IPS-20b (cell line): ENCODE results near the gene EYA2.

Source experiments
- H3K27ac ChIP-seq: one replicate; pipeline ENCODE4 v1.5.1; 2013; ENCODE audit warnings: low read length
- H3K27me3 ChIP-seq: 2 replicates; pipeline ENCODE4 v1.6.1; 2013; ENCODE audit warnings: mild to moderate bottlenecking, low read length, inconsistent platforms; ENCODE audit not compliant: insufficient read depth
- H3K36me3 ChIP-seq: 2 replicates; pipeline ENCODE4 v1.6.1; 2013; ENCODE audit warnings: low read depth, mild to moderate bottlenecking, inconsistent platforms, low read length, moderate library complexity; ENCODE audit not compliant: insufficient read depth
- H3K4me1 ChIP-seq: 2 replicates; pipeline ENCODE4 v1.6.1; 2013; ENCODE audit warnings: mild to moderate bottlenecking, control low read depth, inconsistent platforms, low read length, moderate library complexity; ENCODE audit not compliant: insufficient read depth
- H3K4me3 ChIP-seq: 2 replicates; pipeline ENCODE4 v1.5.1; 2013; ENCODE audit warnings: mild to moderate bottlenecking, low read length, inconsistent platforms
- H3K9ac ChIP-seq: 2 replicates; pipeline ENCODE4 v1.6.1; 2013; ENCODE audit warnings: low read depth, mild to moderate bottlenecking, inconsistent platforms, low read length, moderate library complexity
- H3K9me3 ChIP-seq: 2 replicates; pipeline ENCODE4 v1.6.1; 2013; ENCODE audit warnings: mild to moderate bottlenecking, low read depth, low read length, inconsistent platforms; ENCODE audit not compliant: insufficient read depth

The EYA2 gene

GRCh38 chr20:47149939-47150338, 255.3 kb downstream of the EYA2 start:
- peaks cover 7% of the 10 kb centered on the region; the same call in 1 of the 2 replicates for H3K27me3 ChIP-seq
- no peak overlapping the region for H3K4me3 ChIP-seq
- no peak overlapping the region for H3K9ac ChIP-seq
- no peak overlapping the region for H3K27ac ChIP-seq
- no peaks in the 10 kb centered on the region for H3K9me3 ChIP-seq
- no peaks in the 10 kb centered on the region for H3K4me1 ChIP-seq
- H3K36me3 ChIP-seq = no peaks in the 10 kb centered on the region

DNA sequence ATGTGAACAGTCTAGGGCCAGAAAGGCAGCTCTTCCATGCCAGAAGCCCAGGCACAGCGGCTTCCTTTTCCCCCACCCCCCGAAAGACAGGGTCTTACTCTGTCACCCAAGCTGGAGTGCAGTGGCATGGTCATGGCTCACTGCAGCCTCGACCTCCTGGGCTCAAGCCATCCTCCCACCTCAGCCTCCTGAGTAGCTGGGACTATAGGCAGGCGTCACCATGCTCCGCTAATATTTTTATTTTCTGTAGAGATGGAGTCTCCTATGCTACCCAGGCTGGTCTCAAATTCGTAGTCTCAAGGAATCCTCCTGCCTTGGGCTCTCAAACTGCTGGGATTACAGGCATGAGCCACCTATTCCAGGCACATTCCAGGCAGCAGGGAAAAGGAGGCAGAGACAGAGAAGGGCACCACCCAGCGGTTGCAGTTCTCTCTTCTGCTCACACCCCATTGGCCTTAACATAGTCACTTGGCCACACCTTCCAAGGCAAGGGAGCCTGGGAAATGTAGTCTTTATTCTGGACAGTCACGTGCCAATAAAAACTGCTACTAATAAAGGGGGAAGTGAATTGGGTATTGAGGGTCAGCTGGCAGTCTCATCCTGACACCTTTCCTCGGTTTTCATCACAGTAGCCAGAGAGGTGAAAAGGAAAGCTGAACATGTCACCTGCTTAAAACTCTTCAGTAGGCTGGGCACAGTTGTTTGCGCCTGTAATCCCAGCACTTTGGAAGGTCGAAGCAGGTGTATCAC, 255.9 kb downstream of the EYA2 start:
- Histone ChIP-seq H3K9me3 (no peaks in the 10 kb centered on the region), H3K4me3 (no peak overlapping the region), H3K27ac (no peak overlapping the region), H3K9ac (no peak overlapping the region), H3K27me3 (peaks cover 7% of the 10 kb centered on the region; the same call in 1 of the 2 replicates), H3K4me1 (no peaks in the 10 kb centered on the region), H3K36me3 (no peaks in the 10 kb centered on the region)

GRCh38 chr20:47152068-47152467, 257.4 kb downstream of the EYA2 start:
- Histone ChIP-seq H3K36me3 (no peaks in the 10 kb centered on the region), H3K27ac (no peak overlapping the region), H3K4me1 (no peaks in the 10 kb centered on the region), H3K9ac (no peak overlapping the region), H3K27me3 (peaks cover 7% of the 10 kb centered on the region; the same call in 1 of the 2 replicates), H3K4me3 (no peak overlapping the region), H3K9me3 (no peaks in the 10 kb centered on the region)

- Histone ChIP-seq H3K9me3 (no peaks in the 10 kb centered on the region), H3K9ac (no peak overlapping the region), H3K27ac (no peak overlapping the region), H3K27me3 (peaks cover 7% of the 10 kb centered on the region; the same call in 1 of the 2 replicates), H3K36me3 (no peaks in the 10 kb centered on the region), H3K4me1 (no peaks in the 10 kb centered on the region), H3K4me3 (no peak overlapping the region)
These were observed 259.4 kb downstream of the EYA2 start for GRCh38 chr20:47154089-47154488.

DNA sequence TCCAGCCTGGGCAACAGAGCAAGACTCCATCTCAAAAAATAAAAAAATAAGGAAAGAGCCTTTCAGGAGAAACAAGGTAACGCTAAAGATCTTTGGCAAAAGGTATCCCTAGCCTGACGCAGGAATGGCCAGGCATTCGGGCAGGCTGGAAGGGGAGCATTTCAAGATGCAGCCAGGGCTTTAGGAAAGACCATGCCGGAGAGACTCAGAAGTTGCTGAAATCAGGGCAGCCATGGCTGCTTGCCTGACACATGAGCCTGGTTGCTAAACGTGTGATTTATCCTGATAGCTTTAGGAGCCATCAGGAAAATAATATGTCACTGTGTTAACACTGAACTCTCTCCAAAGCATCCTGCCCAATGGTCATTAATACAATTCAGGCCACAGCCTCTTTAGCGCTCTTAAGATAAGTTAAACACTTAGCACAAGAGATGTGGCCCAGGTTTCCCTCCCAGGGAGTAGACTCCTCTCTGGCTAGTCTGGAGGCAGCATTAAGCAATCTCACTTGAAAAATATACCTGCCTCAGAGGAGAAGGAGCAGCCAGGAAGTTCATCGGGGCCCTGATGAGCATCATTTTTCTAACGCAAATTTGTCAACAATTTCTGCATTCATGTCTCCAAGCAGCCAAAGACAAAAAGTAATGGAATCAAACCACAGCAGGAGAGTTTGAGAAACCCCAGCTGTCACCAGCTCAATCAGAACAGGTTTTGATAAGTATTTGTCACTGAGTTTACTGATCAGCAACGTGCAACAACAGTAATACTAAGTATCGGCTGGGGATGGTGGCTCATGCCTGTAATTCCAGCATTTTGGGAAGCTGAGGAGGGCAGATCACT, 261.9 kb downstream of the EYA2 start:
- Histone ChIP-seq H3K9me3 (no peaks in the 10 kb centered on the region), H3K4me1 (no peaks in the 10 kb centered on the region), H3K27me3 (peaks cover 4% of the 10 kb centered on the region; the same call in 1 of the 2 replicates), H3K27ac (no peak overlapping the region), H3K36me3 (no peaks in the 10 kb centered on the region), H3K9ac (no peak overlapping the region), H3K4me3 (no peak overlapping the region)

DNA sequence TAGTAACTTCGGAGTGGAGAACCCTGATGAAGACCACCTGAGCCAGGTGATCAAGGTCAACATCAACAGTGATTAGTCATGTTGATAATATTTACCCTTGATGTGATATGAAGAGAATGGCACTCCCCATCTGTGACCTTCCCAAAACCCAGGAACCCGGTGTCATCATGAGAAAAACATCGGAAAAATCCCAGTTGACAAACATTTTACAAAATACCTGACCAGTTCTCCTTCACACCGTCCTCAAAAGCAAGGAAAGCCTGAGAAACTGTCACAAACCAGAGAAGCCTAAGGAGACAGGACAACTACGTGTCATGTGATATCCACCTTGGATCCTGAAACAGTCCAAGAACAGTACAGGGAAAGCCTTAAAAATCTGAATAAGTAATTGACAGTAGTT, 264.5 kb downstream of the EYA2 start:
- H3K4me3 ChIP-seq = no peak overlapping the region
- no peak overlapping the region for H3K9ac ChIP-seq
- H3K36me3 ChIP-seq = no peaks in the 10 kb centered on the region
- H3K27me3 ChIP-seq = no peaks in the 10 kb centered on the region
- no peaks in the 10 kb centered on the region for H3K4me1 ChIP-seq
- H3K27ac ChIP-seq = no peak overlapping the region
- H3K9me3 ChIP-seq = no peaks in the 10 kb centered on the region

DNA sequence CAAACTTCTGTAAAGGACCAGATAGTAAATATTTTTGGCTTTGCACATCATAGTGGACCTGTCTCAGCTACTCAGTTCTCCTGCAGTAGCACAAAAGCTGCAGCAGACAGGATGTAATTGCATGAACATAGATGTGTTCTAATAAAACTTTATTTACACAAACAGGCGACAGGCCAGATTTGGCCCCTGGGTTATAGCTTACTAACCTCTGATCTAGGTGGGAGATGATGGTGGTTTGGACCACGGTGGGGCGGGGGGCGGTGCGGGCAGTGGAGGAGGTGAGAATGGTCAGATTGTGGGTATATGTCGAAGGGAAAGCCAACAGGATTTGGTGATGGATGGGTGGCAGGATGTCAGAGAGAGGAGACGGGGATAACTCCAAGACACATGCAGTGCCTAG, 265.6 kb downstream of the EYA2 start:
- H3K4me3 ChIP-seq = no peak overlapping the region
- H3K36me3 ChIP-seq = no peaks in the 10 kb centered on the region
- no peaks in the 10 kb centered on the region for H3K27me3 ChIP-seq
- no peaks in the 10 kb centered on the region for H3K4me1 ChIP-seq
- H3K9me3 ChIP-seq = no peaks in the 10 kb centered on the region
- no peak overlapping the region for H3K9ac ChIP-seq
- no peak overlapping the region for H3K27ac ChIP-seq

DNA sequence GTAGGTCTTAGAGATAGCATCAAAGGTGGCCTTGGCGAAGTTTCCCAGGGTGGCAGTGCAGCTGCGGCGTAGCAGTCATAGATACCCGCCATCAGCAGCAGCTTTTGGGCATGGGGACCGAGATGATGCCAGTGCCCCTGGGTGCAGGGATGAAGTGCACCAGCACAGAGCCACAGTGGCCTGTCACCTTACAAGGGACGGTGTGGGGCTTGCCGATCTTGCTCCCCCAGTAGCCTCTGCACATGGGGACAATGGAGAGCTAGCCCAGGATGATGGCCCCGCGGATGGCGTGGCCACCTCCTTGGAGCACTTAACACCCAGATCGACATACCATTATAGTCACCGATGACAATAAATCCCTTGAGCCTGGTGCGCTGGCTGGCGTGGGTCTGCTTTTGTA, 266.3 kb downstream of the EYA2 start:
- no peaks in the 10 kb centered on the region for H3K4me1 ChIP-seq
- H3K27me3 ChIP-seq = no peaks in the 10 kb centered on the region
- no peaks in the 10 kb centered on the region for H3K9me3 ChIP-seq
- no peak overlapping the region for H3K4me3 ChIP-seq
- no peaks in the 10 kb centered on the region for H3K36me3 ChIP-seq
- no peak overlapping the region for H3K9ac ChIP-seq
- H3K27ac ChIP-seq = no peak overlapping the region

- Histone ChIP-seq H3K9ac (no peak overlapping the region), H3K9me3 (no peaks in the 10 kb centered on the region), H3K4me3 (no peak overlapping the region), H3K36me3 (no peaks in the 10 kb centered on the region), H3K27me3 (no peaks in the 10 kb centered on the region), H3K4me1 (no peaks in the 10 kb centered on the region), H3K27ac (no peak overlapping the region)
These were observed 266.8 kb downstream of the EYA2 start for GRCh38 chr20:47161411-47161810.

GRCh38 chr20:47164140-47164539, 269.5 kb downstream of the EYA2 start:
- Histone ChIP-seq H3K27ac (no peak overlapping the region), H3K9ac (no peak overlapping the region), H3K4me3 (no peak overlapping the region), H3K36me3 (no peaks in the 10 kb centered on the region), H3K9me3 (no peaks in the 10 kb centered on the region), H3K27me3 (no peaks in the 10 kb centered on the region), H3K4me1 (no peaks in the 10 kb centered on the region)

DNA sequence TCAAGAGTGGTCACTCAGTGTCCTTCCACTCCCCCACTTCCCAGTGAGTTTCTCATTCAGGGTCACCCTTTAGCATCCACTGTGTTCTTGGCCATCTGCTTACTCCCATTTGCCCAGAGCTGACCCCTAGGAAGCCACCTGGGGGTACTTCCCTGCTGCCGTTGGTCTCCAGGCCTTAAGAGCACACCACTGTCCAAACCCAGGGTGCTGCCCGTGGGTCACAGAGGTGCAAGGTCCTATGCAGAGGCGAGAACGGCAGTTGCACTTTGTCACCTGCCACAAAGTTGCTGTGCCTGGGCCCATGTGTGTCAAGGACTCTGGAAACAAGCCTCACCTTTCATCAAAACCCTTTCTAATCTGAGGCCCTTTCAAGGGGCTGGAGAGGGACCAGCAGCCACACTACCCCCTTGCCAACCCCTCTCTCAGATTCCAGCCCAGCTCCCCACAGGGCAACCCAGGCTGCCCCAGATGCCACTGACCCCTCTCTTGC, 270.8 kb downstream of the EYA2 start:
- H3K4me3 ChIP-seq = no peak overlapping the region
- no peaks in the 10 kb centered on the region for H3K36me3 ChIP-seq
- H3K27me3 ChIP-seq = no peaks in the 10 kb centered on the region
- no peak overlapping the region for H3K9ac ChIP-seq
- H3K9me3 ChIP-seq = no peaks in the 10 kb centered on the region
- no peaks in the 10 kb centered on the region for H3K4me1 ChIP-seq
- H3K27ac ChIP-seq = no peak overlapping the region

DNA sequence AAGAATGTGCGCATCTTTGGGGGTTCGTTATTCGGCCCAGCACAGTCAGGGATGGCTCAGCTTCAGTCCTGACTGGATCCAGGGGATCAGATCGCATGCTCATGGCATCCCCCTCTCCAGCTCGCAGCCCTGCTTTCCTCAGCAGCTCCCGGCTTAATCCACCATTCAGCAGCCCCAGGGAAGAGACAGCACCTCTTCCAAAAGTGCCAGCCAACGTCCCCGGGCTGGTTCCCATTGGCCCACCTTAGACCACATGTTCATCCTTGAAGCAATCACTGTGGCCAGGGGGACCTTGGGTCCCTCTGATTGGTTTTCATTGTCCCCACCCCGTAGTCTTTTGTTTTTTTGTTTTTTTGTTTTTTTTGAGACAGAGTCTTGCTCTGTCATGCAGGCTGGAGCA, 273.2 kb downstream of the EYA2 start:
- H3K27ac ChIP-seq = no peak overlapping the region
- H3K4me3 ChIP-seq = no peak overlapping the region
- no peaks in the 10 kb centered on the region for H3K27me3 ChIP-seq
- H3K4me1 ChIP-seq = no peaks in the 10 kb centered on the region
- no peak overlapping the region for H3K9ac ChIP-seq
- H3K9me3 ChIP-seq = no peaks in the 10 kb centered on the region
- no peaks in the 10 kb centered on the region for H3K36me3 ChIP-seq
